K562 (cell line): Measurements from ENCODE around the gene GNRH2. TPM values are rescaled to one million over a fixed set of nuclear protein-coding genes. Genes with fewer than 3 reads are reported as not detected.

ENCODE experiments used
- polyA plus RNA-seq, 8 experiments: library from polyadenylated mRNA; depleted of rRNA in 4 of 8; stranded (reverse) in 5 of 8; unstranded in 3 of 8; fragments of >200 nt; fragmentation: Nextera tagmentation in 2 of 8; fragmentation: Illumina TruSeq in 1 of 8; extraction: Ambion mirVana in 2 of 8; extraction: Trizol in 1 of 8; gene quantifications; 2 replicates each; pipeline versions ENCODE4 v1.2.1 to v1.2.3, GENCODE V29; 2011 to 2014; ENCODE audit warnings: inconsistent platforms in 1 of 8, missing spikeins in 1 of 8
- total RNA-seq, 7 experiments: library from RNA; depleted of rRNA in 6 of 7; stranded (reverse); fragments of >200 nt in 6 of 7; fragmentation: Illumina TruSeq in 2 of 7; extraction: Trizol in 2 of 7; gene quantifications; 2 replicates each; pipeline versions ENCODE4 v1.2.1 to v1.2.3, GENCODE V29; 2011 to 2021; ENCODE audit warnings: low replicate concordance in 1 of 7

GNRH2 gene
- total and polyA plus RNA-seq, 9 of the 15 experiments (the other 6 are each of a cell fraction or from before 2014, with no cell fraction given) = 0.11 to 0.50 (median 0.24) TPM; not detected in 5

Other genes starting within 250 kb of the GNRH2 start
Only the 7 nearest of the 15 such genes appear.
- 70.5 and 78.4 TPM in 2 replicates for gene MRPS26, start 2.4 kb downstream of the GNRH2 start, total RNA-seq (2014; rRNA removed)
- 19.9 and 24.6 TPM in 2 replicates for gene MRPS26, start 2.4 kb downstream of the GNRH2 start, total RNA-seq (2014; rRNA removed; fragmentation: Illumina TruSeq; extraction: Trizol)
- gene MRPS26, start 2.4 kb downstream of the GNRH2 start, total RNA-seq (2015; rRNA removed; fragmentation: Illumina TruSeq; extraction: Trizol) = 29.3 and 34.9 TPM in 2 replicates
- 48.8 and 49.5 TPM in 2 replicates for gene MRPS26, start 2.4 kb downstream of the GNRH2 start, total RNA-seq (2021)
- 28.8 and 48.8 TPM in 2 replicates for gene MRPS26, start 2.4 kb downstream of the GNRH2 start, polyA plus RNA-seq (2011; rRNA removed)
- gene MRPS26, start 2.4 kb downstream of the GNRH2 start, polyA plus RNA-seq (2014; fragmentation: Illumina TruSeq; extraction: Trizol) = 16.7 and 23.7 TPM in 2 replicates
- 1 to 10 TPM; 2.7 to 3.7 TPM for gene MRPS26, start 2.4 kb downstream of the GNRH2 start, polyA plus RNA-seq (2014; fragmentation: Nextera tagmentation; extraction: Ambion mirVana)
- 68.1 and 74.1 TPM in 2 replicates for gene MRPS26, start 2.4 kb downstream of the GNRH2 start, polyA plus RNA-seq (2014; rRNA removed)
- gene OXT, start 28.0 kb downstream of the GNRH2 start, total RNA-seq (2014; rRNA removed) = not detected in 2 replicates
- gene OXT, start 28.0 kb downstream of the GNRH2 start, total RNA-seq (2014; rRNA removed; fragmentation: Illumina TruSeq; extraction: Trizol) = not detected in 2 replicates
- gene OXT, start 28.0 kb downstream of the GNRH2 start, total RNA-seq (2015; rRNA removed; fragmentation: Illumina TruSeq; extraction: Trizol) = not detected in 2 replicates
- gene OXT, start 28.0 kb downstream of the GNRH2 start, total RNA-seq (2021) = not detected in 2 replicates
- not detected in 2 replicates for gene OXT, start 28.0 kb downstream of the GNRH2 start, polyA plus RNA-seq (2011; rRNA removed)
- gene OXT, start 28.0 kb downstream of the GNRH2 start, polyA plus RNA-seq (2014; fragmentation: Illumina TruSeq; extraction: Trizol) = not detected in 2 replicates
- not detected for gene OXT, start 28.0 kb downstream of the GNRH2 start, polyA plus RNA-seq (2014; fragmentation: Nextera tagmentation; extraction: Ambion mirVana)
- not detected in 2 replicates for gene OXT, start 28.0 kb downstream of the GNRH2 start, polyA plus RNA-seq (2014; rRNA removed)
- gene AVP, start 41.1 kb downstream of the GNRH2 start, total RNA-seq (2014; rRNA removed) = not detected in 2 replicates
- not detected in 2 replicates for gene AVP, start 41.1 kb downstream of the GNRH2 start, total RNA-seq (2014; rRNA removed; fragmentation: Illumina TruSeq; extraction: Trizol)
- not detected in 2 replicates for gene AVP, start 41.1 kb downstream of the GNRH2 start, total RNA-seq (2015; rRNA removed; fragmentation: Illumina TruSeq; extraction: Trizol)
- not detected in 2 replicates for gene AVP, start 41.1 kb downstream of the GNRH2 start, total RNA-seq (2021)
- gene AVP, start 41.1 kb downstream of the GNRH2 start, polyA plus RNA-seq (2011; rRNA removed) = not detected in 2 replicates
- gene AVP, start 41.1 kb downstream of the GNRH2 start, polyA plus RNA-seq (2014; fragmentation: Illumina TruSeq; extraction: Trizol) = not detected in 2 replicates
- gene AVP, start 41.1 kb downstream of the GNRH2 start, polyA plus RNA-seq (2014; fragmentation: Nextera tagmentation; extraction: Ambion mirVana) = not detected
- gene AVP, start 41.1 kb downstream of the GNRH2 start, polyA plus RNA-seq (2014; rRNA removed) = not detected in 2 replicates
- gene FASTKD5, start 116.2 kb downstream of the GNRH2 start, total RNA-seq (2014; rRNA removed) = 19.8 and 20.7 TPM in 2 replicates
- gene FASTKD5, start 116.2 kb downstream of the GNRH2 start, total RNA-seq (2014; rRNA removed; fragmentation: Illumina TruSeq; extraction: Trizol) = 24.4 and 25.4 TPM in 2 replicates
- gene FASTKD5, start 116.2 kb downstream of the GNRH2 start, total RNA-seq (2015; rRNA removed; fragmentation: Illumina TruSeq; extraction: Trizol) = 24.3 and 25.2 TPM in 2 replicates
- gene FASTKD5, start 116.2 kb downstream of the GNRH2 start, total RNA-seq (2021) = 21.2 and 22.8 TPM in 2 replicates
- 32.5 and 36.6 TPM in 2 replicates for gene FASTKD5, start 116.2 kb downstream of the GNRH2 start, polyA plus RNA-seq (2011; rRNA removed)
- 23.4 and 25.9 TPM in 2 replicates for gene FASTKD5, start 116.2 kb downstream of the GNRH2 start, polyA plus RNA-seq (2014; fragmentation: Illumina TruSeq; extraction: Trizol)
- gene FASTKD5, start 116.2 kb downstream of the GNRH2 start, polyA plus RNA-seq (2014; fragmentation: Nextera tagmentation; extraction: Ambion mirVana) = 10 to 100 TPM; 31.7 to 35.8 TPM
- 23.6 and 24.3 TPM in 2 replicates for gene FASTKD5, start 116.2 kb downstream of the GNRH2 start, polyA plus RNA-seq (2014; rRNA removed)
- 2.8 and 4.4 TPM in 2 replicates for gene UBOX5, start 116.2 kb downstream of the GNRH2 start, total RNA-seq (2014; rRNA removed)
- gene UBOX5, start 116.2 kb downstream of the GNRH2 start, total RNA-seq (2014; rRNA removed; fragmentation: Illumina TruSeq; extraction: Trizol) = 1.3 and 1.8 TPM in 2 replicates
- 2.0 and 2.3 TPM in 2 replicates for gene UBOX5, start 116.2 kb downstream of the GNRH2 start, total RNA-seq (2015; rRNA removed; fragmentation: Illumina TruSeq; extraction: Trizol)
- 5.0 and 5.4 TPM in 2 replicates for gene UBOX5, start 116.2 kb downstream of the GNRH2 start, total RNA-seq (2021)
- gene UBOX5, start 116.2 kb downstream of the GNRH2 start, polyA plus RNA-seq (2011; rRNA removed) = 2.2 and 6.4 TPM in 2 replicates
- 3.9 and 4.1 TPM in 2 replicates for gene UBOX5, start 116.2 kb downstream of the GNRH2 start, polyA plus RNA-seq (2014; fragmentation: Illumina TruSeq; extraction: Trizol)
- gene UBOX5, start 116.2 kb downstream of the GNRH2 start, polyA plus RNA-seq (2014; fragmentation: Nextera tagmentation; extraction: Ambion mirVana) = under 1 TPM; 0.24 to 0.85 TPM
- gene UBOX5, start 116.2 kb downstream of the GNRH2 start, polyA plus RNA-seq (2014; rRNA removed) = 2.1 and 2.2 TPM in 2 replicates
- 2.8 and 3.4 TPM in 2 replicates for gene LZTS3, start 129.9 kb downstream of the GNRH2 start, total RNA-seq (2014; rRNA removed)
- gene LZTS3, start 129.9 kb downstream of the GNRH2 start, total RNA-seq (2014; rRNA removed; fragmentation: Illumina TruSeq; extraction: Trizol) = 0.70 and 0.73 TPM in 2 replicates
- gene LZTS3, start 129.9 kb downstream of the GNRH2 start, total RNA-seq (2015; rRNA removed; fragmentation: Illumina TruSeq; extraction: Trizol) = 1.1 and 1.2 TPM in 2 replicates
- gene LZTS3, start 129.9 kb downstream of the GNRH2 start, total RNA-seq (2021) = 2.4 and 2.9 TPM in 2 replicates
- gene LZTS3, start 129.9 kb downstream of the GNRH2 start, polyA plus RNA-seq (2011; rRNA removed) = 2.4 and 4.0 TPM in 2 replicates
- 2.0 and 2.3 TPM in 2 replicates for gene LZTS3, start 129.9 kb downstream of the GNRH2 start, polyA plus RNA-seq (2014; fragmentation: Illumina TruSeq; extraction: Trizol)
- gene LZTS3, start 129.9 kb downstream of the GNRH2 start, polyA plus RNA-seq (2014; fragmentation: Nextera tagmentation; extraction: Ambion mirVana) = under 1 TPM; 0.07 to 0.28 TPM
- gene LZTS3, start 129.9 kb downstream of the GNRH2 start, polyA plus RNA-seq (2014; rRNA removed) = 2.6 and 2.8 TPM in 2 replicates
- 52.3 and 55.9 TPM in 2 replicates for gene DDRGK1, start 161.1 kb downstream of the GNRH2 start, total RNA-seq (2014; rRNA removed)
- gene DDRGK1, start 161.1 kb downstream of the GNRH2 start, total RNA-seq (2014; rRNA removed; fragmentation: Illumina TruSeq; extraction: Trizol) = 13.5 and 18.7 TPM in 2 replicates
- 29.8 and 31.3 TPM in 2 replicates for gene DDRGK1, start 161.1 kb downstream of the GNRH2 start, total RNA-seq (2015; rRNA removed; fragmentation: Illumina TruSeq; extraction: Trizol)
- 37.1 and 45.1 TPM in 2 replicates for gene DDRGK1, start 161.1 kb downstream of the GNRH2 start, total RNA-seq (2021)
- 29.1 and 67.9 TPM in 2 replicates for gene DDRGK1, start 161.1 kb downstream of the GNRH2 start, polyA plus RNA-seq (2011; rRNA removed)
- gene DDRGK1, start 161.1 kb downstream of the GNRH2 start, polyA plus RNA-seq (2014; fragmentation: Illumina TruSeq; extraction: Trizol) = 22.1 and 31.4 TPM in 2 replicates
- gene DDRGK1, start 161.1 kb downstream of the GNRH2 start, polyA plus RNA-seq (2014; fragmentation: Nextera tagmentation; extraction: Ambion mirVana) = 1 to 10 TPM; 2.3 to 3.4 TPM
- gene DDRGK1, start 161.1 kb downstream of the GNRH2 start, polyA plus RNA-seq (2014; rRNA removed) = 46.2 and 54.4 TPM in 2 replicates